Epithelial cell of umbilical artery (primary cell): ENCODE data around the gene C19orf44. TPM values are rescaled to one million over a fixed set of nuclear protein-coding genes. Genes with fewer than 3 reads are reported as not detected.

Source experiments
- total RNA-seq: library from RNA; depleted of rRNA; stranded (reverse); fragments of >200 nt; gene quantifications from 2 replicates; pipeline ENCODE4 v1.2.3, GENCODE V29; 2014

The C19orf44 gene
- 2.6 and 2.9 TPM in 2 replicates for total RNA-seq

GRCh38 chr19:16495982-16496612 lies at the start of gene C19orf44, which contains the start of gene CALR3:
Gene C19orf44 (plus strand): TSS chr19:16496394. CDS start chr19:16500793, 4,399 bp downstream.
Gene CALR3 (minus strand): TSS chr19:16496167. CDS start chr19:16496129, 38 bp downstream.

GRCh38 chr19:16542045-16542909 lies 46.1 kb downstream of the C19orf44 start, which contains the start of gene CHERP:
Gene CHERP (minus strand): TSS chr19:16542437. CDS start chr19:16542378, 59 bp downstream.

Other genes starting within 250 kb of the C19orf44 start
- gene KLF2, start 171.6 kb upstream of the C19orf44 start, total RNA-seq, result 5.3 and 6.8 TPM in 2 replicates
- 6.5 and 11.2 TPM in 2 replicates for gene EPS15L1, start 24.4 kb upstream of the C19orf44 start, total RNA-seq
- not detected in 2 replicates for gene CALR3, start 227 bp upstream of the C19orf44 start, total RNA-seq
- gene CHERP, start 46.0 kb downstream of the C19orf44 start, total RNA-seq, result 2.0 and 3.6 TPM in 2 replicates
- gene SLC35E1, start 76.0 kb downstream of the C19orf44 start, total RNA-seq, result 12.6 and 14.9 TPM in 2 replicates
- 2.6 and 3.0 TPM in 2 replicates for gene MED26, start 131.8 kb downstream of the C19orf44 start, total RNA-seq
- 52.6 and 102 TPM in 2 replicates for gene SMIM7, start 163.8 kb downstream of the C19orf44 start, total RNA-seq
- 2.6 and 2.9 TPM in 2 replicates for gene TMEM38A, start 164.7 kb downstream of the C19orf44 start, total RNA-seq
- gene NWD1, start 223.5 kb downstream of the C19orf44 start, total RNA-seq, result not detected in 2 replicates